ENCODE data around the gene PGS1. TPM values are rescaled to one million over a fixed set of nuclear protein-coding genes. Genes with fewer than 3 reads are reported as not detected.

Gene PGS1
- total RNA-seq, 1 donor from 2014 or later = 40.6 TPM

DNA sequence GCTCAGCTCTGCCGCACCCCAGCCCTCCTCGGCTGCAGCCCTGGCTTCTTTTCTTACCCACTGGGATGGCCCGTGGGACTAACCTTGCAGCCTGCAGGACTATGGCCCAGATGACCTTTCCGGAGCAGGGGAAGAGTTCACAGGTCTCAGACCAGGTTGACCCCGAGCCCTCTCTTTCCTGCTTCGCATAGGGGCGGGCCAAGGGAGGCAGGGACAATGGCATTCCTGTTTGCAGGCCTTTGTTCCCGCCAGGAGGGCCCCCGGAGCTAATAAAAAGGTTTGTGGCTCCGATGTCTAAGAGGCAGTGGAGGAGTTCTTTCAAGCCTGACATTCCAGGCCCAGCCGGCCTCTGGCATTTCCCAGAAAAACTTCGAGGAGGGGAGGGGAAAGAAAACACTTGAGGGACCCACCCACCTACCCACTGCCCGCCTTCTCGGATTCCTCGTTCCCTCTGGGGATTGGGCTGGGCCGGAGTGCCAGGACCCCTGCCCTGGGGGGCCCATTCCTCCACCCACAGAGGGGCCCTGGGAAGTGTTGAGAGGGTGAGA lies 12.8 kb upstream of the PGS1 start:
- no peak for DNase-seq (ENCODE audit: low read depth)
- no peak overlapping the region for H3K4me3 ChIP-seq (ENCODE audit: low read depth, low read length)
- TF ChIP-seq, protein P1, sequence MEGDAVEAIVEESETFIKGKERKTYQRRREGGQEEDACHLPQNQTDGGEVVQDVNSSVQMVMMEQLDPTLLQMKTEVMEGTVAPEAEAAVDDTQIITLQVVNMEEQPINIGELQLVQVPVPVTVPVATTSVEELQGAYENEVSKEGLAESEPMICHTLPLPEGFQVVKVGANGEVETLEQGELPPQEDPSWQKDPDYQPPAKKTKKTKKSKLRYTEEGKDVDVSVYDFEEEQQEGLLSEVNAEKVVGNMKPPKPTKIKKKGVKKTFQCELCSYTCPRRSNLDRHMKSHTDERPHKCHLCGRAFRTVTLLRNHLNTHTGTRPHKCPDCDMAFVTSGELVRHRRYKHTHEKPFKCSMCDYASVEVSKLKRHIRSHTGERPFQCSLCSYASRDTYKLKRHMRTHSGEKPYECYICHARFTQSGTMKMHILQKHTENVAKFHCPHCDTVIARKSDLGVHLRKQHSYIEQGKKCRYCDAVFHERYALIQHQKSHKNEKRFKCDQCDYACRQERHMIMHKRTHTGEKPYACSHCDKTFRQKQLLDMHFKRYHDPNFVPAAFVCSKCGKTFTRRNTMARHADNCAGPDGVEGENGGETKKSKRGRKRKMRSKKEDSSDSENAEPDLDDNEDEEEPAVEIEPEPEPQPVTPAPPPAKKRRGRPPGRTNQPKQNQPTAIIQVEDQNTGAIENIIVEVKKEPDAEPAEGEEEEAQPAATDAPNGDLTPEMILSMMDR (conservative IDR thresholded peaks at IDR 0.05; ENCODE audit: low read depth, low read length) = no peak

- H3K4me3 ChIP-seq (ENCODE audit: low read depth, low read length) = no peak overlapping the region
- TF ChIP-seq, protein P1 (conservative IDR thresholded peaks at IDR 0.05; ENCODE audit: low read depth, low read length) = no peak
- DNase-seq (ENCODE audit: low read depth) = no peak
Observed at GRCh38 chr17:78366109-78366848, 12.2 kb upstream of the PGS1 start.

GRCh38 chr17:78367193-78367592 lies 11.3 kb upstream of the PGS1 start:
- no peak overlapping the region for H3K4me3 ChIP-seq (ENCODE audit: low read depth, low read length)
- TF ChIP-seq, protein P1 (conservative IDR thresholded peaks at IDR 0.05; ENCODE audit: low read depth, low read length) = no peak
- DNase-seq (ENCODE audit: low read depth) = no peak

DNA sequence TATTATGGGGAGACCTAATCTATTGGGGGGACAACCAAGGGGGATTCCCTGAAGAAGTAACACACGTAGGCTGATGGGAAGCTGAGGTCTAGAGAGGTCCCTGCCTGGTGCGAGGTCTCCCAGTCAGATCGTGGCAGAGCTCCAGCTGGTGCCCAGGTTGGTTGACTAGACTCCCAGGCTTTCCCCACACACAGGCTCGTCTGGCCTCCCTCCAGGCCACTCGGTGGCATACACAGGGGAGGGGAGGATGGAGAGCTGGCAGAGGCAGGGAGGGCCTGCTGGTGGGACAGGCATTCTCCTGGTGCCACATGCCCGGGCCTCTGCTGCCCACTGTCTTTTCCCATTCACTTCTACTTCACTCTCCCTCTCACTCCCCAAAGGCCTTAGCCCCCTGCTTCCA lies 10.1 kb upstream of the PGS1 start:
- no peak overlapping the region for H3K4me3 ChIP-seq (ENCODE audit: low read depth, low read length)
- TF ChIP-seq, protein P1 (conservative IDR thresholded peaks at IDR 0.05; ENCODE audit: low read depth, low read length) = no peak
- no peak for DNase-seq (ENCODE audit: low read depth)

GRCh38 chr17:78368854-78369495 lies 9.5 kb upstream of the PGS1 start:
- TF ChIP-seq, protein P1 (conservative IDR thresholded peaks at IDR 0.05; ENCODE audit: low read depth, low read length) = no peak
- no peak for DNase-seq (ENCODE audit: low read depth)
- no peak overlapping the region for H3K4me3 ChIP-seq (ENCODE audit: low read depth, low read length)

DNA sequence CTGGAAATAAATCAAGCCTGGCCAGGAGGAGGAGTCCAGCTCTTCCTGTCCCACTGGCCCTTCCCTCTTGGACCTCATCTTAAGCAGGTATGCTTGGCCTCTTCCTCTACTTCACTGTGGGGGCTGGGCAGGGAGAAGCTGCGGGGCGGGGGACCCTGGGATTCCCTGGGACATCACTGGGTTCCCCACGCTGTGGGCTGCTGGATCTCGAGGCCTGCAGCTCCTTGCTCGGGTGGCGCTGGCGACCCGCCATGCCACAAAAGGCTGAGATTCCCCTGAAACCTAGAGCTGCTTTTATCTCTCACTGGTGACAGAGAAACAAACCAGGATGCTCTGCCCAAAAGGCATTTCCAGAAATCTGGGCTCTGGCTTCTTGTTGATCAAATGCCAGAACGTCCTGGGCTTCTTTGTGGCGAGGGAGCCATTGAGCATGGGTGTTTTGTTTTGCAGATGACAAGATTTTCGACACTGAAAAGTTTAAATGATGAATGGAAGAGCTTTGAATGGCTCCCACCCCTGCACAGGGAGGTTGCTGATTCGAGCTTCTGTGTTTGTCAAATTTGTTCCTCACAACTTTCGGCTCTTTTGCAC lies 8.6 kb upstream of the PGS1 start:
- TF ChIP-seq, protein P1 (conservative IDR thresholded peaks at IDR 0.05; ENCODE audit: low read depth, low read length) = no peak
- no peak overlapping the region for H3K4me3 ChIP-seq (ENCODE audit: low read depth, low read length)
- no peak for DNase-seq (ENCODE audit: low read depth)

Data from epithelial cell of proximal tubule (primary cell).